GM12872 (cell line): ENCODE results near the gene PNKD.

ENCODE experiments used
- TF ChIP-seq, protein P1 (sequence below): IDR thresholded peaks from 3 replicates; pipeline ENCODE4 v1.5.1; 2011; ENCODE audit warnings: low read depth, mild to moderate bottlenecking, low read length, moderate library complexity; ENCODE audit not compliant: insufficient read depth

Gene PNKD

DNA sequence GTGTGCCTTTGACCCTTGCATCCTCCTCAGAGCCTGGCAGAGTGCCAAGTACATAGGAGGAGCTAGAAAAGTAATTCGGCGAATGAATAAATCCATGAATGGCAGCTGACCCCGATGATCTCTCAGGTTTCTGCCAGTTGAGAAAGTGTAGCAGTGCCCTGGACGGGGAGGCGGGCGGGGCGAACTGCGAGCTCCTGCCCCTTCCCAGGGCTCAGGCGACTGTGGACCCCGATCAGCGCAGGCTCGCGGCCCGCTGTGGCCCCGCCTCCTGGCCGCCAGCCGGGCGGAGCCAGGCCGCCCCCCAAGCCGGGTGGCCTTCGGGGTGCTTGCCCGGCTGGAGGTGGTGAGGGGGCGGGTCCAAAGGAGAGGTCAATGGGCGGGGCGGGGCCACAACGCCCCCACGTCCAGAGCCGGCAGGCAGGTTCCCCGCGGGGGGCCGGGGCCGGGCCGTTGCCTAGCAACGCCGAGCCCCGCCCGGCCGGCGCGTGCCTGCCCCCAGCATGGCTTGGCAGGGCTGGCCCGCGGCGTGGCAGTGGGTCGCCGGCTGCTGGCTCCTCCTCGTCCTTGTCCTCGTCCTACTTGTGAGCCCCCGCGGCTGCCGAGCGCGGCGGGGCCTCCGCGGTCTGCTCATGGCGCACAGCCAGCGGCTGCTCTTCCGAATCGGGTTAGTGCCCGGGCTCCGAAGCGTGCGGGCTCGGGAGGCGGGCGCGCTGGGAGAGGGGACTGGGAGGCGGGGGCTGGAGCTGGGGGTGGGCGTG is 52.6 kb downstream of the PNKD start:
- TF ChIP-seq, protein P1, sequence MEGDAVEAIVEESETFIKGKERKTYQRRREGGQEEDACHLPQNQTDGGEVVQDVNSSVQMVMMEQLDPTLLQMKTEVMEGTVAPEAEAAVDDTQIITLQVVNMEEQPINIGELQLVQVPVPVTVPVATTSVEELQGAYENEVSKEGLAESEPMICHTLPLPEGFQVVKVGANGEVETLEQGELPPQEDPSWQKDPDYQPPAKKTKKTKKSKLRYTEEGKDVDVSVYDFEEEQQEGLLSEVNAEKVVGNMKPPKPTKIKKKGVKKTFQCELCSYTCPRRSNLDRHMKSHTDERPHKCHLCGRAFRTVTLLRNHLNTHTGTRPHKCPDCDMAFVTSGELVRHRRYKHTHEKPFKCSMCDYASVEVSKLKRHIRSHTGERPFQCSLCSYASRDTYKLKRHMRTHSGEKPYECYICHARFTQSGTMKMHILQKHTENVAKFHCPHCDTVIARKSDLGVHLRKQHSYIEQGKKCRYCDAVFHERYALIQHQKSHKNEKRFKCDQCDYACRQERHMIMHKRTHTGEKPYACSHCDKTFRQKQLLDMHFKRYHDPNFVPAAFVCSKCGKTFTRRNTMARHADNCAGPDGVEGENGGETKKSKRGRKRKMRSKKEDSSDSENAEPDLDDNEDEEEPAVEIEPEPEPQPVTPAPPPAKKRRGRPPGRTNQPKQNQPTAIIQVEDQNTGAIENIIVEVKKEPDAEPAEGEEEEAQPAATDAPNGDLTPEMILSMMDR = no peak

DNA sequence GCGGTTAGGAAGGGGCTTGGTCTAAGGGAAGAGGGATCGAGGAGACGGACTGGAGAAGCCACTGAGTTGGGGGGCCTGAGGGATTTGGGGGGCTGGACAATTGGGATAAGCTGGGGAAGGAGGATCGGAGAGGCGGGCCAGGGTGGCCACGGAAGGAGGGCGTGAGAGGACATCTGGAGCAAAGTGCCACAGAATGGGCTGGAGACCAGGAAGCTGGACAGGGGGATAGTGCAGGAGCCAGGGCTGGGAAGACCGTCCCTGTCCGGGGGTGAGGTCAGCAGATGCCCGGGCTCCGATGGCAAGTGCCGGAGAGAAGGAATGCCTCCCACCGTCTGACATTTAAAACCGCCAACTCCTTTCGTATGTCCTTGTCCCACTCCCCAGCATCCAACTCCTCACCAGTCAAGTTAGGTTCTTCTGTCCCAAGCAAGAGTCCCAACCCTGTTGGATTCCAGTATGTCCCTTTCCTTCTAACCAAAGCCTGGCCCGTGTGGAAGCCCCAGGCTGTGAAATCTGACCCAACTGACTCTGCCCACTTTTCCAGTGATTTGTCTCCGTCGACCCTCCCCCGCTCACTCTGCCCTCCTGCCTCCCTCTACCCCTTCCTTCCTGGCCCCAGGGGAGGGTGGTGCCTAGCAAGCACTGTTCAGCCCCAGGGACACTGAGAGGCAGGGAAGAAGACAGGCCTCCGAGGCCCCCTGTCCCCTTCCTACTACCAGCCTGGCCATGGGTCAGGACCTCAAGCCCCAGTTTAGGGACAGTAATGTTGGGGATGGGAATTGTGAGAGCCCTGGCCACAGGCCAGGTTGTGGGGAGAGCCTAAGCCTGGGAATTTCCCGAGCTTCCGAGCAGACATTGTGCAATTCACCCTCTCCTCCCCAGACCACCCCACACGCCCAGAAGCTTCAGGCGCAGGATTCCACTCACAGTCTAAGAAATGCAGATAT is 53.5 kb downstream of the PNKD start:
- TF ChIP-seq, protein P1 = no peak

DNA sequence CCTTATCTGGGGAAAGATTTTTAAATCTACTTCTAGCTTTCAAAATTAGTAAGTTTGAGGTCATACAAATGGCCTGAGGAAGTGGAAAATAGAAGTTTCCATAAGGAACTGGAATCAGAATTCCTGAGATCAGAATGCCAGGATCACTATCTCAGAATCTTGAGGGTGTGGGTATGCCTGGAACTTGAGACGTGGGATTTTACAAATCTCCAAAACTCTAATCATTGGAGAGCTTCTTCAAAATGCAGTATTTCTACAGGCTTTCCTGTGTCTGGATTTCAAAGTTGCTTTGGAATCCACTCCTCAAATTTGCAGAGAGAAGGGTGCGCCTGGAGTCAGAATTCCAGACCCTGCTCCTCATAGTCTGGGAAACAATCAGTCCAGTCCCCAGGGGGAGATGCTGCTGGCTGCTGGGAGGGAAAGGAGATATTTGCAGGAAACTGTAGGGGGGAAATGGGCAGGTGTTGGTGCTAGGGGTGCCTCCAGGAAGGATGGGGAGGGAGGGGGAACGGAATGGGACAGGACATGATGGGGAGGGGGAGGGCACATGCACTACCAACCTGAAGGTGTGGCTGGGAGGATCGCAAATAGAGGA is 55.3 kb downstream of the PNKD start:
- TF ChIP-seq, protein P1 = no peak

DNA sequence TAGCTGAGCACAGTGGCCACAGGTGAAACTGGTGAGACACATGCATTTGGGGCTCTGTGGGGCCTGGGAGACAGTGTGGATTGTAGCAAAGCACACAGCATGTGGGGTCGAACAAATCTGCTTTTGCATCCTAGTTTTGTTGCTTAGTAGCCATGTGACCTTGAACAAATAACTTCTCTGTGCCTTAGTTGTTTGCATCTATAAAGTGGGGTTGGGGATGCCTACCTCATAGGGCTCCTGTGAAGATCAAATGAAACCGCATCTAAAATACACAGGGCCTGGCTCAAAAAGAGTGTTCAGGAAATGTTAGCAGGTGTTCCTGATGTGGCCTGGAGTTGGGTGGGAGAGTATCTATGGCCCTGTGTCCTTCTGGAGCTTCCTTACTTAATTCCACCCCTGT is 56.0 kb downstream of the PNKD start:
- TF ChIP-seq, protein P1 = no peak

DNA sequence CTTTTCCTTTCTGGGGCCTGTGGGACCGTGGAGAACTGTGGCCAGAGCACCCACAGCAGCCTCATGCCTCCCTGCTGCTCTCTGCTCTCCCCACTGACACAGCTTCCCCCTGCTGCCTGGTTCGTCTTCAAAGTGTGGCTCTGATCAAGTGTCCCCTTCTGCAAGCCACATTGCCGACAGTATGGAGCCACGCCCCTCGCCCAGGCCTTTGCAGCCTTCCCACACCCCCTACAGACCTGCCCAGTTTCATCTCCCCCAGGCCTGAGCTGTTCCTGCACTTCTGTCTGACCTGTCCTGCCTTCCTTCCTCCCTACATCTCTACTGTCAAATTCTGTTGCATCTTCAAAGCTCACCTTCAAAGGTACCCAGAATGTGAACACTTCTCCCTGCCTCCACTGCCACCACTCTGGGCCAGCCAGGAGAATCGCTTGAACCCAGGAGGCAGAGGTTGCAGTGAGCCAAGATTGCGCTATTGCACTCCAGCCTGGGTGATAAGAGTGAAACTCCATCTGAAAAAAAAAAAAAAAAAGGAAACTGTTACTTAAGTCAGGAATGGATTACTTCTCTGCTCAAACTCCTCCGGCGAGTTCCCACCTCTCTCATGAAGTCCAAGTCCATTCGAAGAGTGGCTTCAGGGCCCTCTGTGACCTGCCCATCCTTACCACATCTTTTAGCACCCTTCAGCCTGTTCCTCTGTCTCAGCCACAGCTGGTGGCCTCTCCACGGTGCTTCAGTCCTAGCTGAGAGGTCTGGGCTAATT is 57.3 kb downstream of the PNKD start:
- TF ChIP-seq, protein P1 = no peak

DNA sequence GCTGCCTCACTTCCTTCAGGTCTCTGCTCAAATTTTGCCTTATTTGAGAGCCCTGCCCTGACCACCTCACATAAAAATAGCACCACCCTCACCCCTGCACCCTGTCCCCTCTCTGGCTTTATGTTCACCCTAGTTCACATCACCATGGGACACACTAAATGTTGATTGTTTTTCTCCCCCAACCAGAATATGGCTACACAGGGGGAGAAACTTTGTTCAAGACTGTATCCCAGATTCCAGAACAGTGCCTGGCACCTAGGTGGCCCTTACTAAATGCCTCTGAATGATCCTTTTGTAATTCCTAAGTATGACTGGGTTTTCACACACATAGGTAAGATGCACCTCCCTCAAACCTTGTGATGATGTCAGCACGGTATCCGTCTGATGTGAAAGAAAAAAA is 58.0 kb downstream of the PNKD start:
- TF ChIP-seq, protein P1 = no peak
